Renal pelvis (tissue), 12 donors: ENCODE results near the gene FMC1. TPM values are rescaled to one million over a fixed set of nuclear protein-coding genes. Genes with fewer than 3 reads are reported as not detected.
"Not testable (repeated sequence)": the region's sequence is repeated elsewhere in the genome, so short reads cannot be mapped to it uniquely, and the experiment has no call there.

Experiments
- DNase-seq: peaks from one replicate; pipeline ENCODE4 v3.0.0-alpha.2; 2013
- long read RNA-seq, 16 experiments: transcript quantifications; one replicate each; lab custom pipeline, GENCODE V29; 2026
- polyA plus RNA-seq, 3 donors: library from polyadenylated mRNA; unstranded; fragments of 120-200 nt; gene quantifications; one replicate each; pipeline ENCODE4 v1.2.1, GENCODE V29; 2013; ENCODE audit not compliant: insufficient read length in 3 of 3

The FMC1 gene, protein sequence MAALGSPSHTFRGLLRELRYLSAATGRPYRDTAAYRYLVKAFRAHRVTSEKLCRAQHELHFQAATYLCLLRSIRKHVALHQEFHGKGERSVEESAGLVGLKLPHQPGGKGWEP
- 10 to 100 TPM; 26.7 to 39.4 (median 30.4) TPM for polyA plus RNA-seq
- long read RNA-seq, donor 1, transcript FMC1-203 (2 exons, 460 nt): minor isoform, 11 of 105 reads
- long read RNA-seq, donor 1, transcript FMC1-201 (2 exons, 1,210 nt): major isoform, 94 of 105 reads
- long read RNA-seq, donor 1, partial matches to known transcripts: 0 of 105 reads
- long read RNA-seq, donor 1, other reads (novel, unspliced or antisense): 0 of 105 reads
- long read RNA-seq, donor 2, transcript FMC1-201 (2 exons, 1,210 nt): major isoform, 85 of 91 reads
- long read RNA-seq, donor 2, transcript FMC1-203 (2 exons, 460 nt): minor isoform, 6 of 91 reads
- long read RNA-seq, donor 2, partial matches to known transcripts: 0 of 91 reads
- long read RNA-seq, donor 2, other reads (novel, unspliced or antisense): 0 of 91 reads
- long read RNA-seq, donor 3, transcript FMC1-201 (2 exons, 1,210 nt): major isoform, 59 of 62 reads
- long read RNA-seq, donor 3, partial matches to known transcripts: 0 of 62 reads
- long read RNA-seq, donor 3, other reads (novel, unspliced or antisense): 0 of 62 reads
- long read RNA-seq, donor 4, transcript FMC1-201 (2 exons, 1,210 nt): major isoform, 124 of 127 reads
- long read RNA-seq, donor 4, partial matches to known transcripts: 0 of 127 reads
- long read RNA-seq, donor 4, other reads (novel, unspliced or antisense): 0 of 127 reads
- long read RNA-seq, donor 5, transcript FMC1-201 (2 exons, 1,210 nt): major isoform, 47 of 50 reads
- long read RNA-seq, donor 5, partial matches to known transcripts: 0 of 50 reads
- long read RNA-seq, donor 5, other reads (novel, unspliced or antisense): 0 of 50 reads
- long read RNA-seq, donor 6, transcript FMC1-201 (2 exons, 1,210 nt): major isoform, 69 of 70 reads
- long read RNA-seq, donor 6, partial matches to known transcripts: 0 of 70 reads
- long read RNA-seq, donor 6, other reads (novel, unspliced or antisense): 0 of 70 reads
- long read RNA-seq, donor 7, transcript FMC1-201 (2 exons, 1,210 nt): major isoform, 117 of 173 reads
- long read RNA-seq, donor 7, partial matches to known transcripts: 53 of 173 reads
- long read RNA-seq, donor 7, other reads (novel, unspliced or antisense): 0 of 173 reads
- long read RNA-seq, donor 8, transcript FMC1-201 (2 exons, 1,210 nt): major isoform, 24 of 33 reads
- long read RNA-seq, donor 8, partial matches to known transcripts: 7 of 33 reads
- long read RNA-seq, donor 8, other reads (novel, unspliced or antisense): 0 of 33 reads
- long read RNA-seq, donor 9, transcript FMC1-201 (2 exons, 1,210 nt): major isoform, 123 of 127 reads
- long read RNA-seq, donor 9, partial matches to known transcripts: 0 of 127 reads
- long read RNA-seq, donor 9, other reads (novel, unspliced or antisense): 0 of 127 reads
- long read RNA-seq, donor 10, transcript FMC1-201 (2 exons, 1,210 nt): major isoform, 80 of 83 reads
- long read RNA-seq, donor 10, partial matches to known transcripts: 0 of 83 reads
- long read RNA-seq, donor 10, other reads (novel, unspliced or antisense): 0 of 83 reads
- long read RNA-seq, donor 11, transcript FMC1-201 (2 exons, 1,210 nt): major isoform, 55 of 86 reads
- long read RNA-seq, donor 11, partial matches to known transcripts: 31 of 86 reads
- long read RNA-seq, donor 11, other reads (novel, unspliced or antisense): 0 of 86 reads
- long read RNA-seq, donor 12, transcript FMC1-201 (2 exons, 1,210 nt): major isoform, 92 of 92 reads
- long read RNA-seq, donor 12, partial matches to known transcripts: 0 of 92 reads
- long read RNA-seq, donor 12, other reads (novel, unspliced or antisense): 0 of 92 reads
- long read RNA-seq, donor 13, transcript FMC1-201 (2 exons, 1,210 nt): major isoform, 65 of 90 reads
- long read RNA-seq, donor 13, partial matches to known transcripts: 24 of 90 reads
- long read RNA-seq, donor 13, other reads (novel, unspliced or antisense): 0 of 90 reads
- long read RNA-seq, donor 14, transcript FMC1-201 (2 exons, 1,210 nt): major isoform, 144 of 148 reads
- long read RNA-seq, donor 14, partial matches to known transcripts: 0 of 148 reads
- long read RNA-seq, donor 14, other reads (novel, unspliced or antisense): 0 of 148 reads
- long read RNA-seq, donor 15, transcript FMC1-203 (2 exons, 460 nt): minor isoform, 8 of 85 reads
- long read RNA-seq, donor 15, transcript FMC1-201 (2 exons, 1,210 nt): major isoform, 77 of 85 reads
- long read RNA-seq, donor 15, partial matches to known transcripts: 0 of 85 reads
- long read RNA-seq, donor 15, other reads (novel, unspliced or antisense): 0 of 85 reads
- long read RNA-seq, donor 16, transcript FMC1-203 (2 exons, 460 nt): minor isoform, 7 of 147 reads
- long read RNA-seq, donor 16, transcript FMC1-201 (2 exons, 1,210 nt): major isoform, 105 of 147 reads
- long read RNA-seq, donor 16, partial matches to known transcripts: 35 of 147 reads
- long read RNA-seq, donor 16, other reads (novel, unspliced or antisense): 0 of 147 reads

DNA sequence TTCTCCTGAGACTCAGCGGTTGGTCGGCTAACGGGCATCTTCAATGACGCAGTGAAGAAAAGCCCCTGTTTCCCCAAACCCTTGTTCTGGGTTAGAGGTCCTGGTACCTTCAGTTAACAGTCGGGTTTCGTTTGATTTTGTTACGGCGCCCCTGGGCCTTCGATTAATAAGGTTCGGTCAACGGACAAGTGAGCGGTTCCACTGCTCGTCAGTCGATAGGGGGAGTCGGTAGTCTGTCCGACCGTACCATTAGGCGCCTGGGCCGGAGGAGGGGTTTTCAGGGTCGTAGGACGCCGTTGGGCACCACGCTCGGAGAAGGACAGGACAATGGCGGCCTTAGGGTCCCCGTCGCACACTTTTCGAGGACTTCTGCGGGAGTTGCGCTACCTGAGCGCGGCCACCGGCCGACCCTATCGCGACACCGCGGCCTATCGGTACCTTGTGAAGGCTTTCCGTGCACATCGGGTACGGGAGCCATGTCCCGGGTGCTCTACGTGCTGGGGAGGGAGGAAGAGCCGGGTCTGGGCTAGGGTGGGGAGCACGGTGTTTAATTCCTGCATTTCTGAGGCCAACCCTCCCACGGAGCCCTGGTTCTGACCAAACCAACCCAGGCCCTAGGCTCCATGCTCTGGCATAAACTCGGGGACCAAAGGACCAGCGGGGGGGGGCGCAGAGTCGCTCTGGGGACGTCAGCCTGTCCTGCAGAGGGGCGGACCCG is at the start of gene FMC1:
Gene FMC1 (plus strand): TSS at position 280 of the 718 bp plus-strand sequence. CDS start 48 bp downstream, at position 328.
- DNase-seq: peak; percentile 95

DNA sequence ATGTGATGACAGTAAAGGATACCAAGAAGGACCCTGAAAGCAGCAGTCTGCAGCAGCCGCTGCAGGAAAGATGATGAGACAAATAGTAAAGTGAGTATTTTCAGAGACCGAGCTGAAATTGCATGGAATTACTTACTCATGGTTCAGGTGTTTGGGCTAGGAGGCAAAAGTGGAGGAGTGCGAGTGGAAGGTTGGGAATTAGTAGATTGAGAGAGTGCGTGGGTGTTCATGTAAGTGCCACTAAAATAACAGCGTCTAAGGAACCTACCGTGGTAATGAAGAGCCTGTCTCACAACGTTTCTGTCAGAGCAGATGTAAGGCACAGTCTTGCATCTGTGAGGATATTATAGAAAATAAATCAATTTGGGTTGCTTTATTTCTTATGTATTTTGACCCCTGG is 48.3 kb upstream of the FMC1 start:
- no peak for DNase-seq

DNA sequence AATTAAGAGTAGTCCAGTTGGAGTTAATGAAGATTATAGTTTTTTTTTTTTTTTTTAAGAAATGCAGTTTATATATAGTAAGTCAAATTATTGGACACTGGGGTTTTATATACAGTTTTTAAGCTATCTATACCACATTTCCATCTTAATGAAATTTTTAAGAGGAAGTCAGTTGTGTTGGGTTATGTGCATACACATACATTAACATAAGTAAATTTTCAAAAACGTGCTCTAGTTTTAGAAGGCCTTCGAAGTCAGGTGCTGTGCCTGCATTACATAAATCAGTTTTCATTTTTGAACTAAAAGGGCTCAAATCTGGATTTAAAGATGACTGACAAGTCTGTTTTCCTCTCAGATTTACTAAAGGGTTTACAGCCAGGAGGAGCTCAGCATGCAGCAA is 47.6 kb upstream of the FMC1 start:
- no peak for DNase-seq

DNA sequence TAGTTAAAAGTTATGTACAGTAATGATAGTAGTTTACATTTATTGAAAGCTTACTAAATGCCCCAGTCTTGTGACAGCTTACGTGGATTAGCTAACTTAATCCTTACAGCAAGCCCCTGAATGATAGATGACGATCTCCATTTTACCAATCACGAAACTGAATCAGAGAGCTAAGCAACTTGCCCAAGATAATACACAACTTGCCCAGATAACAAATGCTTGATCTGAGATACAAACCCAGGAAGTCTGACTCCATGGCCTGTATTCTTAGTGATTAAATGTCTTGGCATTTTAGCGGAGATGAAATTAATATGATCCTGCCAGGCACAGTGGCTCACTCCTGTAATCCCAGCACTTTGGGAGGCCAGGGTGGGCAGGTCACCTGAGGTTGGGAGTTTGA is 46.9 kb upstream of the FMC1 start:
- no peak for DNase-seq

DNA sequence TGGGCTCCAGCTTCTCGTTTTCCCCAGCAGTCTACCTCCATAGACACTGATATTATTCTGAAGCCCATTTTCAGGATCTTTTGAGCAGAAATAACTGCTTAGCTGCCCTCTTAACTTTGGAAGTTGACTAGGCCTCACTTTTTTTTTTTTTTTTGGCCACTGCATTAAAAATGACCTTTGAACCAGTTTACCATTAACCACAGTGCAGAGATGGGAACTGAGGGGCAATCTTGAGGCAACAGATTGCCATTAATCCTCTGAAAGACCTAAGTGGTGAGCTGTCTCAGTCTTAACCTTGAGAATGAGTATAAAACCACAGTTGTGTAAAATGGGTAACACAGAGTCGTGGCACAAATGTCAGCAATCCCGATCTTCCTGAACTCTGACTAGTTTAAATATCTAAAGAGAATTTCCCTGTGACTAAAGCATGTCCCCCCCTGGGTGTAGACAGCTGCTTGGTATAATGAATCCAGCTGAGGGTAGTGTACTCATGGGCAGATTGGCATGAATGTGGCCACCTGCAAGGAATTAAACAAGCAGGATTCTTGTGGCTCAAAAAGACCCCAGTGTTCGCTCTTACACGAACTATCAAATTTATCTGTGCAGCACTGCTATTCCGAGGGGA is 46.1 kb upstream of the FMC1 start:
- no peak for DNase-seq

DNA sequence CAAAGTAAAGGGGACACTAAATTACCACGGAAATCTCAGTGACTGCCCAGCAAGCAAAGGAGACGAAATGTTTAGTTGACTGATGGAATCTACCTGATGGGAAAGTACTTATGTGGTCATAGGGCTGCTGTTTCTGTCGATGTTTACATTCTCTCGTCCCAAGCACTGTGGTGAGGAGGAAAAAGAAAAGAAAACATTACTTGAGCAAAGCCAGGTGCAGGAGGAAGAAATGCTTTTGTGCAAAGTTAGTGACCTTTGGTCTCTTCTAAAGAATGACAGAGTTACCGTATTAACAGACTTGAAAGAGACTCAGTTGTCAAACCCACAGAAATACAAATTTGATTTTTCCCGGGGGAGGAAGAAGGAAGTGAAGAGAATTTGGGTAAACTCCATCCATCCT is 43.3 kb upstream of the FMC1 start:
- DNase-seq: no peak

DNA sequence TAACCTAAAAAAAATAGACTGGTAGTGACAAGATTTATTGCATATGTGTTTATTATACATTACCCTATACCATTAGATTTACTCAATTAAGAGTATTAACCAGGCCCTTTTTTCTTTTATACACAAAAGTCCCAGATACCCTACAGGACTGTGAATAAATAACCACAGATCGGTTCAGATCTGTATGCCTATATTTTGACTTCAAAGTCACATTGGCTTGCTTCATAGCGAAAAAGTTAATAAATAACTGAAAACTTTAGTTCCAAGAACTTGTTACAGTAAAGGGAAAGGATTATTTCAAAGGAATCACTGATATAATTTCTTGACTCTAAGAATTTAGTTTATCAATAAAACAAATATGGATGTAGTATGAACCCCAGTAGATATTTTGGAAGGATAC is 41.8 kb upstream of the FMC1 start:
- no peak for DNase-seq

DNA sequence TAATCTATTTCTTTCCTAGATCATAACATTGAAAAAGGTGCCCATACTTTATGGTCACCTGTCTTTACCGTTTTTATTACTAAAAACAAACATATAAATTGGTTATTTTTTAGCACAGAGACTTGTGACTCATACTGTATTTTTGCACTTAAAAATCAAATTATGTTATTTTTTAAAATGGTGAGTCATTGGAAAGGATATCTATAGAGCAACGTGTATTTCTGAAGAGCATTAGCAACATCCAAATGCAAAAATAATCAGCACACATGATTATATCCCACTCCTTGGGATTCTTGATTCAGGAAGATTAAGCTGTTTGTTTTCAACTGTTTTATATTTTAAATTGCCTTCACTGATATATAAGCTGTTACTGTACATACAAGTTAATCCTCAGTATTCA is 40.7 kb upstream of the FMC1 start:
- DNase-seq: no peak

DNA sequence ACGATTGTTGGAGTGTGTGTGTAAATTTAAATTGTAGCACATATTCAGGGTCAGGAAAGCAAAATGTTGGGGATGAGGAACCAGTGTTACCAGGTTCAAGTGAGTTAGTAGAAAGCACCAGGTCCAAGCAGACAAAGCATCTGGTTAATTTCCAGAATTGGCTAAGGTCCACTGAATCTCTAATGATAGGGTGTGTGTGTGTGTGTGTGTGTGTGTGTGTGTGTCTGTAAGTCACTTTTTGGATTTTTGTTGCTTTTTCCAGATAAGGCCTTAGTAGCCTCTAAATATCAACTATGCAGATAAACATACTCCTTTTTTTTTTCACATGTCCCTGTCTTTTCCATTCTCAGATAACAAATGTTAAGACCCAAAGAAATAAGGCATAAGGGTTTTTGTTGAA is 36.6 kb upstream of the FMC1 start:
- DNase-seq: no peak

DNA sequence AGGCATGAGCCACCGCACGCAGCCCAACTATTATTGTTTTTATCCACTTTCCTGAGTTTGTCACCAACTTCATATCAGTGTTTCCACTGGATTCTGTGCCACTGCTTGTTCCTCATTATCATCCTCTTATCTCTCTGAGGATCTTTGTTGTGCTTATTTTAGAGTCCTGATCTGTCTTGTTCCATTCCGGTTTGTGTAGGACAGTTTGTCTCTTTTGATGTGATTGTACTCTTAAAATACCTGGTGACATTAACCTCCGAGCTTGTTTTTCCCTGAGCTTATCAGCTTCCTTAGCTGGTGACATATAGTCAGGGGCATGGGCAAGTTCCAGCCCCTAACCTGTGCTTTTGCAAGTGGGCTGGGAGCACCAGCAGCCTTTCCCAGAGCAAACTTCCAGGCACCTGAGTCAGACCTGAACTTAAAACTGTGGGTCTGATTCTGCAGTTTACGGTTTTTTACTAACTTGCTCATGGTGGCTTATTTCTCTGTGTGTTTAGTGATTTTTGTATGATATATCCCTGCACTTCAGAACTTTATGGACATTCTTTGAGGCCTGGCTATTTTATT is 23.1 kb upstream of the FMC1 start:
- DNase-seq: no peak

DNA sequence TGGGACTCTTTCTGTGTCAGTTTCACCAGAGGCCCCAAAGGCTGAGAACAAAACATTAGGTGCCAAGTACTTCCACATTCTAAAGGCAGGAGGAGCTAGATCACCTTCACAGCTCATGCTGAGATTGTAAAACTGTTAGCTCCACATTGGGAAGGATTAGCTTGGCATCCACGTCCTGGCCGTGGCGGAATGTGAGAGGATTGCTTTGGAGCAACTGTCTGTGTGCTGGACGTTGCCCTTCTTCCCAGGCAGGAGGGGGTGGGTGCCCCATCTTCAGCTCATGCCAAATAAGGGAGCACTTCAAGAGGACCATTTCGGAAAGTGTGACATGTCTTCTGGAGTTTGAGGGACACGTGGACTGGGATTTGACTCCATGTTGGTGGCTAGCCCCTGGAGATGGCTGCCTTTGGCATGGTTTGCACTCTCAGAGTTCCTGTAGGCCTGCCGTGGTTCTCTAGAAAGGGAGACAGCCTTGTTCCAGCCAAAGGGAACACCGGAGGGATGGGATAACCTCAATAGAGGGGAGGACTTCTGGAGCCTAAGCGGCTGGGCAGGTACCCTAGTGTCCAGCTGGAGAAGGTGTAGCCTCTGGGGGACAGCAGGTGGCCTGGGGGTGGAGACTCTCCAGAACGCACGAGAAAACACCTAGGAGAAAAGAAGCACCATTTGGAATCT is 19.9 kb upstream of the FMC1 start:
- DNase-seq: no peak

DNA sequence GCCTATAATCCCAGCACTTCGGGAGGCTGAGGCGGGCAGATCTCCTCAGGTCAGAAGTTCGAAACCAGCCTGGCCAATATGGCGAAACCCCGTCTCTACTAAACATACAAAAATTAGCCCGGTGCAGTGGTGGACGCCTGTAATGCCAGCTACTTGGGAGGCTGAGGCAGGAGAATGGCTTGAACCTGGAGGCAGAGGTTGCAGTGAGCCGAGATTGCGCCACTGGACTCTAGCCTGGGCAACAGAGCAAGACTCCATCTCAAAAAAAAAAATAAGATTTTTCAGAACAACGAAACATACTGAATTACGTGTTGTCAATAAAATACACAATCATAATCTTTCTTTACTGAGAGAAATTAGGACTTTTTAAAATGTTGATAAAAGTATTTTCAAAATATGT is 16.4 kb upstream of the FMC1 start:
- not testable (repeated sequence) for DNase-seq

DNA sequence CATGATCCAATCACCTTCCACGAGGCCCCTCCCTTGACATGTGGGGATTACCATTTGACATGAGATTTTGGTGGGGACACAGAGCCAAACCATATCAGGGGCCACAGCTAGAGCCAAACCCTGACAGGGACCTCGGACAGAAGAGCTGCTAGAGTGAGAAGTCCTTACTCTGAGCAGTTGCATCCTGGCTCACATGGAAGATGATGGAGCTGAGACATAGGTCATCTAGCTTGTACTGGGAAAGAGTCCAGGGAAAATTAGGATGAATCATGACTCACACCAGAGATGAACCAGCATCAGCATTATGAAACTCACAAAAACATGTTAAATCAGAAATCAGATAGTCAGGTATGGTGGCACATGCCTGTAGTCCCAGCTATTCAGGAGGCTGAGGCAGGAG is 12.8 kb upstream of the FMC1 start:
- no peak for DNase-seq

DNA sequence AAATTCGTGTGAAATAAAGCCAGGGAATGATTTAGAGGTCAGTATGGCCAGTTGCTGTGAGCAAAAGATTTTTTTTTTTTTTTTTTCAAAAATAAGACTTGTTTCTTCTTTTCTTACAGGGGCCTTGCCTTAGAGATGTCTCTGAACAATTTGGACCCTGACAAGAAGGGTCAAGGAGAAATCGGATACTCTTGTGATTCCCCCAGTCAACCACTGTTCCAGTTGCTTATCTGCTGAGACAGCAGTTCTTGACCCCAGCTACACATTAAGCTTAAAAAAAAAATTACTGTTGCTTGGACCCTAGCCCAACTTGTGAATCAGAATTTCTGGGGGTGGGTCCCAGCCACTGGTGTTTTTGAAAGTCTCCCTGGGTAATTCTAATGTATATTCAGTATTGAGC is 12.0 kb upstream of the FMC1 start:
- DNase-seq: no peak

DNA sequence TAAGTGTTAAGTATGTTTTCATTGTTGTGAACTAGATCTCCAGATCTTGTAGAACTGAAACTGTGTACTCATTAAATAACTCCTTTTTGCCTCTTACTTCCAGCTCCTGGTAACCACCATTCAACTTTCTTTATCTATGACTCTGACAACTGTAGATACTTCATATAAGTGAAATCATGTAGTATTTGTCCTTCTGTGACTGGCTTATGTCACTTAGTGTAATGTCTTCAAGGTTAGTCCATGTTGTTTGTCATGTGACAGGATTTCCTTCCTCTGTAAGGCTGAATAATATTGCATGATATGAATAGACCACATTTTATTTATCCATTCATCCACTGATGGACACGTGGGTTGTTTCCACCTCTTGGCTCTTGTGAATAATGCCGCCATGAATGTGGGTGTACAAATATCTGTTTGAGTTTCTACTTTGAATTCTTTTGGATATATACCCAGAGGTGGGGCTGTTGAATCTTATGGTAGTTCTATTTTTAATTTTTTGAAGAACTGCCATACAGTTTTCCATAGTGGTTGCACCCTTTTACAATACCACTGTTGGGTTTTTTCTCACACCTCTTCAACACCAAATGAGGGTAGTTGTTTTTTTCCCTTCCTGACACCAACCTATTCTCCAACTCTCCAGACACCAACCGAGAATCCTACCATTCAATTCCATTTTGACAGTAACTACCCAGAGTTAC is 10.7 kb upstream of the FMC1 start:
- no peak for DNase-seq

DNA sequence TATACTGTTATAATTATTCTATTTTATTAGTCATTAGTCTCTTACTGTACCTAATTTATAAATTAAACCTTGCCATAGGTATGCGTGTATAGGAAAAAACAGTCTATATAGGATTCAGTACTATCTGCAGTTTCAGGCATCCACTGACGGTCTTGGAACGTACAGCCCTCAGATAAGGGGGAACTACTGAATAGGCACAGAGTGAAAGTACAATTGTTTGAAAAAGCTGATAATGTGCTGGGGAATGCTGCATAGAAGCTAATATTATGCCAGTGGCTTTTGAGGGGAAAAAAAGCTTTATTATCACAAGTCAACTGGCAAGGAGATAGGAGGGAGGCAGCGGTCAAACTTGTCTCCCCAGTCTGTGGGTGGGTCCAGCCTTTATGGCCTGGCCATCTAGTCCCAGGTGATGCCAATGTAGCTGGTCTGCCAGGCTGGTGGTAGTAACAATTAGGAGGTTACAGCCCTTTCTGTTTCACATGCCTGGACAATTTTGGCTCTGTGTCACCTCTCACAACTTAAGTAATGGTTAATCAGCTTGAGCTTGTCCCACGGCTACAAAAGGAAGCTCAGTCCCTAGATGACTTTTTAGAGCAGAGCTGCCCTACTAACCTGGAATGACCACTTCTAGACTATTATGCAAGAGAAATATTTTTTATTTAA is 8.3 kb upstream of the FMC1 start:
- DNase-seq: no peak
